ENCODE results near the gene CAPNS2. TPM values are rescaled to one million over a fixed set of nuclear protein-coding genes. Genes with fewer than 3 reads are reported as not detected.

CAPNS2 gene
- total RNA-seq, 1 experiment from 2014 or later: 0.26 TPM

- H3F3A ChIP-seq (ENCODE audit: low read length, unreplicated experiment): no peaks in the 10 kb centered on the region
- BruUV-seq (replicated peaks): no TSS peak
These were observed 22.3 kb downstream of the CAPNS2 start for GRCh38 chr16:55588799-55589198.

GRCh38 chr16:55592306-55592705 is 25.8 kb downstream of the CAPNS2 start:
- no peaks in the 10 kb centered on the region for H3K9me2 ChIP-seq (replicated peaks; ENCODE audit: low read length)
- H4K20me1 ChIP-seq (ENCODE audit: low read length): no peaks in the 10 kb centered on the region
- ATAC-seq (no peak), DNase-seq (no peak)
- ChIA-PET CTCF (no interaction called here), POLR2A (ENCODE audit: unreplicated experiment) (no interaction called here)
- no peaks in the 10 kb centered on the region for H3K4me1 ChIP-seq (ENCODE audit: insufficient read depth, low read length)
- no peaks in the 10 kb centered on the region for H3K9me3 ChIP-seq (ENCODE audit: low read length)
- no peaks in the 10 kb centered on the region for H3K79me2 ChIP-seq (ENCODE audit: low read length)
- H3K4me2 ChIP-seq (ENCODE audit: low read length): no peak overlapping the region
- intact Hi-C loops (cut with micrococcal nuclease): no loop called here
- TF ChIP-seq CTCF (conservative IDR thresholded peaks at IDR 0.05; ENCODE audit: low read depth, low read length) (no peak), EZH2phosphoT487 (IDR thresholded peaks at IDR 0.05; ENCODE audit: borderline replicate concordance, low read length) (no peak), EZH2 (IDR thresholded peaks at IDR 0.05; ENCODE audit: low read length, unreplicated experiment) (no peak)
- no peaks in the 10 kb centered on the region for H3K36me3 ChIP-seq (ENCODE audit: low read depth, low read length)
- no peak overlapping the region for H2AFZ ChIP-seq (ENCODE audit: low read length)
- no peaks in the 10 kb centered on the region for H3F3A ChIP-seq (ENCODE audit: low read length, unreplicated experiment)
- no peak overlapping the region for H3K27ac ChIP-seq (ENCODE audit: low read length)
- H3K4me3 ChIP-seq (ENCODE audit: low read length): no peak overlapping the region
- H3K9ac ChIP-seq (ENCODE audit: low read length): no peak overlapping the region
- H3K27me3 ChIP-seq (ENCODE audit: low read length): 0 out of 2 replicates have a peak, but pooled peaks cover 4% of the 10 kb centered on the region
- no TSS peak for BruUV-seq (replicated peaks)

More at GRCh38 chr16:55588799-55589198, 22.3 kb downstream of the CAPNS2 start:
- Histone ChIP-seq H3K4me2 (ENCODE audit: low read length) (no peak overlapping the region), H3K9me2 (replicated peaks; ENCODE audit: low read length) (no peaks in the 10 kb centered on the region), H3K36me3 (ENCODE audit: low read depth, low read length) (no peaks in the 10 kb centered on the region), H3K4me1 (ENCODE audit: insufficient read depth, low read length) (no peaks in the 10 kb centered on the region), H2AFZ (ENCODE audit: low read length) (no peak overlapping the region), H4K20me1 (ENCODE audit: low read length) (no peaks in the 10 kb centered on the region), H3K9ac (ENCODE audit: low read length) (no peak overlapping the region), H3K79me2 (ENCODE audit: low read length) (no peaks in the 10 kb centered on the region), H3K27ac (ENCODE audit: low read length) (no peak overlapping the region), H3K4me3 (ENCODE audit: low read length) (no peak overlapping the region), H3K27me3 (ENCODE audit: low read length) (no peaks in the 10 kb centered on the region), H3K9me3 (ENCODE audit: low read length) (no peaks in the 10 kb centered on the region)
- ATAC-seq: no peak
- no peak for TF ChIP-seq CTCF (conservative IDR thresholded peaks at IDR 0.05; ENCODE audit: low read depth, low read length)
- no peak for TF ChIP-seq EZH2 (IDR thresholded peaks at IDR 0.05; ENCODE audit: low read length, unreplicated experiment)
- no peak for TF ChIP-seq EZH2phosphoT487 (IDR thresholded peaks at IDR 0.05; ENCODE audit: borderline replicate concordance, low read length)
- intact Hi-C loops (cut with micrococcal nuclease): no loop called here
- POLR2A ChIA-PET (ENCODE audit: unreplicated experiment): no interaction called here
- CTCF ChIA-PET: no interaction called here
- DNase-seq: no peak

GRCh38 chr16:55597928-55598327 is 31.4 kb downstream of the CAPNS2 start:
- Histone ChIP-seq H3K27me3 (ENCODE audit: low read length) (0 out of 2 replicates have a peak, but pooled peaks cover 4% of the 10 kb centered on the region), H3K9me3 (ENCODE audit: low read length) (no peaks in the 10 kb centered on the region), H3K79me2 (ENCODE audit: low read length) (no peaks in the 10 kb centered on the region), H3K4me2 (ENCODE audit: low read length) (no peak overlapping the region), H4K20me1 (ENCODE audit: low read length) (no peaks in the 10 kb centered on the region), H3K4me1 (ENCODE audit: insufficient read depth, low read length) (no peaks in the 10 kb centered on the region), H3K4me3 (ENCODE audit: low read length) (no peak overlapping the region), H3F3A (ENCODE audit: low read length, unreplicated experiment) (no peaks in the 10 kb centered on the region), H2AFZ (ENCODE audit: low read length) (no peak overlapping the region), H3K36me3 (ENCODE audit: low read depth, low read length) (no peaks in the 10 kb centered on the region), H3K9ac (ENCODE audit: low read length) (no peak overlapping the region), H3K9me2 (replicated peaks; ENCODE audit: low read length) (no peaks in the 10 kb centered on the region), H3K27ac (ENCODE audit: low read length) (no peak overlapping the region)
- no peak for DNase-seq
- ChIA-PET POLR2A (ENCODE audit: unreplicated experiment) (no interaction called here), CTCF (no interaction called here)
- no peak for ATAC-seq
- no peak for TF ChIP-seq CTCF (conservative IDR thresholded peaks at IDR 0.05; ENCODE audit: low read depth, low read length)
- no peak for TF ChIP-seq EZH2 (IDR thresholded peaks at IDR 0.05; ENCODE audit: low read length, unreplicated experiment)
- BruUV-seq (replicated peaks): no TSS peak
- intact Hi-C loops (cut with micrococcal nuclease): no loop called here
